ENCODE results near the gene ARPIN. TPM values are rescaled to one million over a fixed set of nuclear protein-coding genes. Genes with fewer than 3 reads are reported as not detected.

ARPIN gene
- total and polyA plus RNA-seq, 10 of the 15 experiments (the other 5 are each of a cell fraction or from before 2014, with no cell fraction given) = 0.02 to 0.04 TPM; not detected in 8

- no peak for TF ChIP-seq ZBTB40 (IDR thresholded peaks at IDR 0.05; ENCODE audit: borderline replicate concordance)
Observed at GRCh38 chr15:89917442-89918101, 4.8 kb upstream of the ARPIN start (continued).

GRCh38 chr15:89916660-89917059 lies 3.9 kb upstream of the ARPIN start:
- ChIA-PET POLR2A (no interaction called here), CTCF (no interaction called here), SMC1A (ENCODE audit: uncharacterized antibody, unreplicated experiment) (no interaction called here), RAD21 (ENCODE audit: unreplicated experiment) (no interaction called here)
- Histone ChIP-seq H4K20me1 (ENCODE audit: control insufficient read depth, insufficient read depth) (no peaks in the 10 kb centered on the region), H3K27me3 (replicated peaks in 1 of 2; ENCODE audit: control insufficient read depth in 2 of 2, insufficient read depth in 2 of 2, low read length in 1 of 2) (peaks cover 0 to 4% of the 10 kb centered on the region in 2 experiments; a peak in 1 of 4 replicates), H3K36me3 (ENCODE audit: control insufficient read depth in 2 of 2, insufficient read depth in 2 of 2, low read length in 1 of 2) (no peaks in the 10 kb centered on the region), H3K4me3 (no peak overlapping the region), H3K27ac (ENCODE audit: control insufficient read depth, insufficient read depth) (no peak overlapping the region), H3K79me2 (ENCODE audit: control insufficient read depth, insufficient read depth, low read length) (no peaks in the 10 kb centered on the region), H3K4me2 (ENCODE audit: control insufficient read depth, insufficient read depth) (no peak overlapping the region), H3K9ac (ENCODE audit: control insufficient read depth, insufficient read depth, low read length) (no peak overlapping the region), H3K9me3 (replicated peaks; ENCODE audit: control insufficient read depth, insufficient read depth, low read length) (no peaks in the 10 kb centered on the region), H2AFZ (ENCODE audit: control insufficient read depth, low read depth, low read length) (no peak overlapping the region), H3K4me1 (ENCODE audit: control insufficient read depth, insufficient read depth, low read length) (no peaks in the 10 kb centered on the region)
- in situ Hi-C loops (cut with MboI) (no loop called here), intact Hi-C loops (cut with micrococcal nuclease; ENCODE audit: unreplicated experiment) (no loop called here)
- ATAC-seq (no peak), FAIRE-seq (no peak), DNase-seq (ENCODE audit: low read depth, low spot score) (no peak)
- WGBS (ENCODE audit: insufficient coverage, insufficient replicate concordance, low lambda C conversion rate, missing lambda C conversion rate) = 60% methylated on average over 3 of the region's 3 CpGs
- no TSS peak for BruUV-seq (replicated peaks)
- no peak for TF ChIP-seq RELB (IDR thresholded peaks at IDR 0.05; ENCODE audit: low read depth)
- TF ChIP-seq YY1 (IDR thresholded peaks at IDR 0.05; ENCODE audit: low read depth, low read length) = no peak
- TF ChIP-seq CTCF (IDR thresholded peaks at IDR 0.05 in 2 of 3, conservative IDR thresholded peaks at IDR 0.05 in 1 of 3; ENCODE audit: control insufficient read depth in 2 of 3, extremely low read depth in 1 of 3, insufficient read depth in 1 of 3, low read depth in 3 of 3, low read length in 3 of 3) = no peak
